Testis (tissue), 3 donors: Measurements from ENCODE around the gene ZNF444. TPM values are rescaled to one million over a fixed set of nuclear protein-coding genes. Genes with fewer than 3 reads are reported as not detected.

Experiments used
- DNase-seq: peaks from one replicate; pipeline ENCODE4 v3.0.0-alpha.2; 2019
- H3K27ac ChIP-seq, 2 donors: fragments of 200-600 bp; sonication (generic); one replicate each; pipeline ENCODE4 v1.5.1; 2019
- H3K27me3 ChIP-seq: fragments of 200-600 bp; sonication (generic); one replicate; pipeline ENCODE4 v1.5.1; 2019
- H3K36me3 ChIP-seq: fragments of 200-600 bp; sonication (generic); one replicate; pipeline ENCODE4 v1.5.1; 2017; ENCODE audit warnings: low read depth; ENCODE audit errors: missing control alignments
- H3K4me1 ChIP-seq: fragments of 200-600 bp; sonication (generic); one replicate; pipeline ENCODE4 v1.5.1; 2019
- H3K4me3 ChIP-seq, 2 donors: fragments of 200-600 bp; sonication (generic); one replicate each; pipeline ENCODE4 v1.5.1; 2017 to 2019
- H3K9me3 ChIP-seq: fragments of 200-600 bp; sonication (generic); one replicate; pipeline ENCODE4 v1.5.1; 2017
- CTCF ChIP-seq, 3 experiments: fragments of 450-650 bp in 2 of 3; fragments of 200-600 bp in 1 of 3; sonication (generic) in 1 of 3; IDR thresholded peaks; one replicate each; pipeline ENCODE4 v1.5.1; 2016 to 2019; ENCODE audit warnings: antibody characterized with exemption in 3 of 3, mild to moderate bottlenecking in 2 of 3, moderate library complexity in 1 of 3
- POLR2A ChIP-seq: fragments of 450-650 bp; IDR thresholded peaks from one replicate; pipeline ENCODE4 v1.6.1; 2017; ENCODE audit warnings: antibody characterized with exemption, mild to moderate bottlenecking, moderate library complexity
- WGBS, 2 donors: methylation state at CpG; one replicate each; pipeline ENCODE4 v1.1.5; 2018; 5-methylcytosine and 5-hydroxymethylcytosine counted together
- intact Hi-C: fragments of 100-400 bp; cut with DNase I; formaldehyde crosslinking; loops from one replicate; pipeline ENCODE4 v1.15.1; 2023; ENCODE audit warnings: low total_unique reads
- polyA plus RNA-seq: library from polyadenylated mRNA; stranded (reverse); fragments of 350-450 nt; fragmentation: Illumina TruSeq; extraction: RNeasy Lipid Tissue Mini Kit (QIAGEN cat#74804); gene quantifications from one replicate; pipeline ENCODE4 v1.2.3, GENCODE V29; 2014; ENCODE audit warnings: low read depth, low replicate concordance; ENCODE audit not compliant: insufficient read depth
- total RNA-seq, 2 donors: library from RNA; depleted of rRNA; stranded (reverse); fragments of >200 nt; gene quantifications; one replicate each; pipeline ENCODE4 v1.2.3, GENCODE V29; 2016

The ZNF444 gene
- total and polyA plus RNA-seq, 3 donors from 2014 or later: 24.7 to 62.6 (median 59.2) TPM

DNA sequence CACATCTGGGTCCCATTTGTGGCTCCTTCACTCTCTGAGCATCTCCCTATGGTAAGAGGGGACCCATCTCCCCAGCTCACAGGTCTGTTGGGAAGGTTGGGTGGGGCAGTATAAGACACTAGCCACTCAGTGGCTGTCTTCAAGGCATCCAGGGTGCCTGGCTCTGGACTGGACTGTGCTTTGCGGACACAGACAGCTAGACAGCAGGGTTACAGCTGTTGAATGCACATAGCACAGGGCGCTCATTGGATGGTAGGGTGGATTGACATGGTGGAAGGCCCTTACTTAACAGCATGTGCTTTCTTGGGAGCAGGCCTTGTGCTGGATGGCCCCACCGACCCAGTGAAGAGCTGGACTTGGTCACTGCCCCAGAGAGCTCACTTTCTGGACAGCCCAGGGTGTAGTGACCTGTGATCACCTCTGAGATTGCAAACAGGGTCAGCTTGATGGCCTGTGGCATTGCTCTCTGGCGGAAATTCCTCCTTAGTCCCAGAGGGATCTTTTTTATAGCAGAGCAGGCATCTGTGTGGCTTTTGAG, 1.9 kb downstream of the ZNF444 start:
- no peaks in the 10 kb centered on the region for H3K27me3 ChIP-seq
- 82 to 93% methylated on average over 3 to 4 of the region's 4 CpGs for WGBS, 2 donors
- no peak overlapping the region for H3K4me3 ChIP-seq
- H3K4me1 ChIP-seq: peaks cover 32% of the 10 kb centered on the region
- no peaks in the 10 kb centered on the region for H3K9me3 ChIP-seq
- no peak overlapping the region for H3K27ac ChIP-seq
- intact Hi-C loops: no loop called here
- TF ChIP-seq CTCF (IDR thresholded peaks at IDR 0.05) (no peak), POLR2A (no peak)
- H3K36me3 ChIP-seq: no peaks in the 10 kb centered on the region
- DNase-seq: no peak

- Histone ChIP-seq H3K36me3 (no peaks in the 10 kb centered on the region), H3K27me3 (no peaks in the 10 kb centered on the region), H3K4me3 (no peak overlapping the region), H3K9me3 (no peaks in the 10 kb centered on the region), H3K27ac (no peak overlapping the region), H3K4me1 (peaks cover 38% of the 10 kb centered on the region)
- DNase-seq: no peak
- TF ChIP-seq CTCF (IDR thresholded peaks at IDR 0.05): no peak
- no peak for TF ChIP-seq POLR2A
- WGBS, 2 donors: 68 to 79% methylated on average over 6 of the region's 6 CpGs
- intact Hi-C loops: no loop called here
Measured at GRCh38 chr19:56144376-56144775, 3.3 kb downstream of the ZNF444 start.

DNA sequence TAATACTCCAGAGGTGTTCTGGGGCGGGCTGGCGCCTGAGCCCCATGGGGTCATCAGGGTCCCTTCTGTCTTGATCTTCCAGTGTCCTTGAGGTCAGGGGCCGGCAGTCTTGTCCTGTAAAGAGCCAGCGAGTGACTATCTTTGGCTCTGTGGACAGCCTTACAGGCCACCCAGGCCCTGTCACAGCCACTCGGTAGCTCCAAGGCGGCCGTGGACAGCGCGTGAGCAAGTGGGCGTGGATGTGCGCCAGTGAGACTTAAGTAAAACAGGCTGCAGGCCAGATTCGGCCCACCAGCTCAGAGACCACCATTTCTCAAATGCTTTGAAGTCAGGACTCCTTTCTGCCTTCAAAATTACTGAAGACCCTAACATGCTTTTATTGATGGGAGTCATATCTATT, 3.7 kb downstream of the ZNF444 start:
- no peak for TF ChIP-seq POLR2A
- no peak for TF ChIP-seq CTCF (IDR thresholded peaks at IDR 0.05)
- Histone ChIP-seq H3K27me3 (no peaks in the 10 kb centered on the region), H3K27ac (no peak overlapping the region), H3K4me3 (no peak overlapping the region), H3K4me1 (peaks cover 37% of the 10 kb centered on the region), H3K9me3 (no peaks in the 10 kb centered on the region), H3K36me3 (no peaks in the 10 kb centered on the region)
- 87 to 89% methylated on average over 12 of the region's 12 CpGs for WGBS, 2 donors
- no peak for DNase-seq
- intact Hi-C loops: no loop called here

DNA sequence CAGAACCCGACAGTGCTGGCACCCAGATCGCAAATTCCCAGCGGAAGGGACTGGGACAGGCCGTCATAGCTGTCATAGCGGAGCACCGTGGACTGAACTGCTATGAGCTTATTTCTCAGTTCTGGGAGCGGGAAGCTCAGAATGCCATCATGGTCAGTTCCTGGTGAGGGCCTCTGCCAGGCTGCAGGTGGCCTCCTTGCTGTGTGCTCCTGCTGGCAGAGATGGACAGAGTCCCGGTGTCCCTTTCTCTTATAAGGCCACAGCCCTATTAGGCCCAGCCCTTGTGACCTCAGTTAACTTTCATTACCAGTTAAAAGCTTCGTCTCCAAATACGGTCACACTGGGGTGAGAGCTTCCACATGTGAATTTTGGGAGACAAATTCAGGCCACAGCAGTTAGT, 4.6 kb downstream of the ZNF444 start:
- TF ChIP-seq POLR2A (no peak), CTCF (IDR thresholded peaks at IDR 0.05) (no peak)
- DNase-seq: no peak
- H3K4me1 ChIP-seq: peaks cover 32% of the 10 kb centered on the region
- no peaks in the 10 kb centered on the region for H3K9me3 ChIP-seq
- no peak overlapping the region for H3K4me3 ChIP-seq
- H3K36me3 ChIP-seq: no peaks in the 10 kb centered on the region
- no peaks in the 10 kb centered on the region for H3K27me3 ChIP-seq
- WGBS, 2 donors: 90 to 91% methylated on average over 9 to 10 of the region's 10 CpGs
- no peak overlapping the region for H3K27ac ChIP-seq
- intact Hi-C loops: no loop called here

DNA sequence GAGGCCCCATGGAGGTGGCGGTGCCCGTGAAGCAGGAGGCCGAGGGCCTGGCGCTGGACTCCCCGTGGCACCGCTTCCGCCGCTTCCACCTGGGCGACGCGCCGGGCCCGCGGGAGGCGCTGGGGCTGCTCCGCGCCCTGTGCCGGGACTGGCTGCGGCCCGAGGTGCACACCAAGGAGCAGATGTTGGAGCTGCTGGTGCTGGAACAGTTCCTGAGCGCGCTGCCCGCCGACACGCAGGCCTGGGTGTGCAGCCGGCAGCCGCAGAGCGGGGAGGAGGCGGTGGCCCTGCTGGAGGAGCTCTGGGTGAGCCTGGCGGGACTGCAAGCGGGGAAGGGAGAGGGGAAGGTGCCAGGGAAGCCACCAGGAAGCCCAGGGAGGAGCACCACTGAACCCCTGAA, 5.8 kb downstream of the ZNF444 start:
- 49% methylated on average over 29 of the region's 31 CpGs; no CpG with 5 or more reads in 1 of the 2 donors for WGBS, 2 donors
- Histone ChIP-seq H3K36me3 (no peaks in the 10 kb centered on the region), H3K9me3 (no peaks in the 10 kb centered on the region), H3K4me3 (peak overlapping the region in 1 of 2 donors; percentile 23), H3K27ac (peak overlapping the region in 1 of 2 donors; percentile 30), H3K4me1 (peaks cover 28% of the 10 kb centered on the region), H3K27me3 (no peaks in the 10 kb centered on the region)
- intact Hi-C loops: no loop called here
- peak; percentile 43 for DNase-seq
- no peak for TF ChIP-seq POLR2A
- no peak for TF ChIP-seq CTCF (IDR thresholded peaks at IDR 0.05)
